SK-N-SH treated with all-trans-retinoic acid at 6 μM for 48 hours (cell line): Measurements from ENCODE around the gene H3-3A.

ENCODE experiments used
- ATAC-seq: fragments of 200-7000 bp; cut with Tn5 transposase; 3 replicates; pipeline ENCODE4 v1.9.1; 2020; ENCODE audit warnings: mild to moderate bottlenecking, moderate library complexity
- ARNTL ChIP-seq: fragments of 450-650 bp; formaldehyde crosslinking; IDR thresholded peaks from 2 replicates; pipeline ENCODE4 v1.5.0; 2020; ENCODE audit warnings: low read depth, mild to moderate bottlenecking, moderate library complexity, borderline replicate concordance
- CSDC2 ChIP-seq: fragments of 250-450 bp; sonication (Bioruptor Pico); IDR thresholded peaks from 2 replicates; pipeline ENCODE4 v1.5.0; 2020; ENCODE audit warnings: mild to moderate bottlenecking, moderate library complexity
- ESRRG ChIP-seq: fragments of 250-450 bp; sonication (Bioruptor Pico); IDR thresholded peaks from 2 replicates; pipeline ENCODE4 v1.6.1; 2021; ENCODE audit warnings: mild to moderate bottlenecking
- GLIS3 ChIP-seq: fragments of 250-450 bp; sonication (Bioruptor Pico); IDR thresholded peaks from 2 replicates; pipeline ENCODE4 v1.5.0; 2020; ENCODE audit warnings: mild to moderate bottlenecking, moderate library complexity
- ISL1 ChIP-seq: fragments of 250-450 bp; sonication (Bioruptor Pico); IDR thresholded peaks from 2 replicates; pipeline ENCODE4 v2.1.2; 2022; ENCODE audit warnings: mild to moderate bottlenecking, moderate library complexity
- OSR1 ChIP-seq: fragments of 250-450 bp; sonication (Bioruptor Pico); IDR thresholded peaks from 2 replicates; pipeline ENCODE4 v1.8.0; 2022; ENCODE audit warnings: moderate library complexity, mild to moderate bottlenecking, inconsistent platforms
- PPARA ChIP-seq: fragments of 250-450 bp; sonication (Bioruptor Pico); IDR thresholded peaks from 2 replicates; pipeline ENCODE4 v1.5.0; 2020; ENCODE audit warnings: mild to moderate bottlenecking, borderline replicate concordance
- RARB ChIP-seq: fragments of 250-450 bp; sonication (Bioruptor Pico); IDR thresholded peaks from 2 replicates; pipeline ENCODE4 v1.8.0; 2021; ENCODE audit warnings: mild to moderate bottlenecking, moderate library complexity
- SNAI2 ChIP-seq: fragments of 250-450 bp; sonication (Bioruptor Pico); IDR thresholded peaks from 2 replicates; pipeline ENCODE4 v1.5.0; 2020; ENCODE audit warnings: mild to moderate bottlenecking, moderate library complexity
- TCF4 ChIP-seq: fragments of 250-450 bp; sonication (Bioruptor Pico); IDR thresholded peaks from 2 replicates; pipeline ENCODE4 v1.8.0; 2021; ENCODE audit warnings: mild to moderate bottlenecking, moderate library complexity, borderline replicate concordance
- TOX ChIP-seq: fragments of 250-450 bp; sonication (Bioruptor Pico); IDR thresholded peaks from 2 replicates; pipeline ENCODE4 v1.8.0; 2021; ENCODE audit warnings: mild to moderate bottlenecking, moderate library complexity, borderline replicate concordance
- ZC3H10 ChIP-seq: fragments of 250-450 bp; sonication (Bioruptor Pico); IDR thresholded peaks from 2 replicates; pipeline ENCODE4 v1.5.1; 2021; ENCODE audit warnings: mild to moderate bottlenecking, moderate library complexity
- ZFP3 ChIP-seq: fragments of 250-450 bp; sonication (Bioruptor Pico); IDR thresholded peaks from 2 replicates; pipeline ENCODE4 v1.5.0; 2020; ENCODE audit warnings: mild to moderate bottlenecking, moderate library complexity
- ZFP30 ChIP-seq: fragments of 450-650 bp; formaldehyde crosslinking; IDR thresholded peaks from 2 replicates; pipeline ENCODE4 v1.5.0; 2022; ENCODE audit warnings: mild to moderate bottlenecking, moderate library complexity
- ZNF565 ChIP-seq: fragments of 450-650 bp; formaldehyde crosslinking; conservative IDR thresholded peaks from 2 replicates; pipeline ENCODE4 v1.5.0; 2020; ENCODE audit warnings: low read depth, mild to moderate bottlenecking, moderate library complexity
- ZNF70 ChIP-seq: fragments of 450-650 bp; formaldehyde crosslinking; IDR thresholded peaks from 2 replicates; pipeline ENCODE4 v1.5.0; 2020; ENCODE audit warnings: mild to moderate bottlenecking, moderate library complexity
- ZNF8 ChIP-seq: fragments of 450-650 bp; formaldehyde crosslinking; IDR thresholded peaks from 2 replicates; pipeline ENCODE4 v1.5.0; 2020; ENCODE audit warnings: mild to moderate bottlenecking, moderate library complexity
- TF ChIP-seq, protein P1 (sequence below): fragments of 250-450 bp; sonication (Bioruptor Pico); IDR thresholded peaks from 2 replicates; pipeline ENCODE4 v1.5.1; 2021; ENCODE audit warnings: mild to moderate bottlenecking, moderate library complexity
- TF ChIP-seq, protein P2 (sequence below): fragments of 250-450 bp; sonication (Bioruptor Pico); IDR thresholded peaks from 2 replicates; pipeline ENCODE4 v1.8.0; 2020; ENCODE audit warnings: mild to moderate bottlenecking, moderate library complexity, borderline replicate concordance
- TF ChIP-seq, protein P3 (sequence below): fragments of 250-450 bp; sonication (Bioruptor Pico); IDR thresholded peaks from 2 replicates; pipeline ENCODE4 v1.8.0; 2021; ENCODE audit warnings: low read depth, mild to moderate bottlenecking, moderate library complexity, borderline replicate concordance
- TF ChIP-seq, protein P4 (sequence below): fragments of 250-450 bp; sonication (Bioruptor Pico); IDR thresholded peaks from 2 replicates; pipeline ENCODE4 v1.5.1; 2020; ENCODE audit warnings: low read depth, mild to moderate bottlenecking, moderate library complexity

Gene H3-3A

GRCh38 chr1:226059709-226060108, 2.8 kb upstream of the H3-3A start:
- ATAC-seq: no peak
- TF ChIP-seq, protein P1, sequence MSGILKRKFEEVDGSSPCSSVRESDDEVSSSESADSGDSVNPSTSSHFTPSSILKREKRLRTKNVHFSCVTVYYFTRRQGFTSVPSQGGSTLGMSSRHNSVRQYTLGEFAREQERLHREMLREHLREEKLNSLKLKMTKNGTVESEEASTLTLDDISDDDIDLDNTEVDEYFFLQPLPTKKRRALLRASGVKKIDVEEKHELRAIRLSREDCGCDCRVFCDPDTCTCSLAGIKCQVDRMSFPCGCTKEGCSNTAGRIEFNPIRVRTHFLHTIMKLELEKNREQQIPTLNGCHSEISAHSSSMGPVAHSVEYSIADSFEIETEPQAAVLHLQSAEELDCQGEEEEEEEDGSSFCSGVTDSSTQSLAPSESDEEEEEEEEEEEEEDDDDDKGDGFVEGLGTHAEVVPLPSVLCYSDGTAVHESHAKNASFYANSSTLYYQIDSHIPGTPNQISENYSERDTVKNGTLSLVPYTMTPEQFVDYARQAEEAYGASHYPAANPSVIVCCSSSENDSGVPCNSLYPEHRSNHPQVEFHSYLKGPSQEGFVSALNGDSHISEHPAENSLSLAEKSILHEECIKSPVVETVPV (CRISPR knock-in tag): no peak

GRCh38 chr1:226060427-226060826, 2.1 kb upstream of the H3-3A start:
- no peak for ATAC-seq
- TF ChIP-seq OSR1: no peak
- TF ChIP-seq ZNF70 (CRISPR knock-in tag): no peak
- no peak for TF ChIP-seq ISL1 (CRISPR knock-in tag)
- no peak for TF ChIP-seq ARNTL
- no peak for TF ChIP-seq TOX (CRISPR knock-in tag)
- TF ChIP-seq TCF4 (CRISPR knock-in tag): no peak
- TF ChIP-seq PPARA (CRISPR knock-in tag): no peak
- TF ChIP-seq ZNF565: no peak
- TF ChIP-seq ESRRG: no peak
- TF ChIP-seq SNAI2 (CRISPR knock-in tag): no peak
- TF ChIP-seq ZFP3: no peak
- TF ChIP-seq, protein P2, sequence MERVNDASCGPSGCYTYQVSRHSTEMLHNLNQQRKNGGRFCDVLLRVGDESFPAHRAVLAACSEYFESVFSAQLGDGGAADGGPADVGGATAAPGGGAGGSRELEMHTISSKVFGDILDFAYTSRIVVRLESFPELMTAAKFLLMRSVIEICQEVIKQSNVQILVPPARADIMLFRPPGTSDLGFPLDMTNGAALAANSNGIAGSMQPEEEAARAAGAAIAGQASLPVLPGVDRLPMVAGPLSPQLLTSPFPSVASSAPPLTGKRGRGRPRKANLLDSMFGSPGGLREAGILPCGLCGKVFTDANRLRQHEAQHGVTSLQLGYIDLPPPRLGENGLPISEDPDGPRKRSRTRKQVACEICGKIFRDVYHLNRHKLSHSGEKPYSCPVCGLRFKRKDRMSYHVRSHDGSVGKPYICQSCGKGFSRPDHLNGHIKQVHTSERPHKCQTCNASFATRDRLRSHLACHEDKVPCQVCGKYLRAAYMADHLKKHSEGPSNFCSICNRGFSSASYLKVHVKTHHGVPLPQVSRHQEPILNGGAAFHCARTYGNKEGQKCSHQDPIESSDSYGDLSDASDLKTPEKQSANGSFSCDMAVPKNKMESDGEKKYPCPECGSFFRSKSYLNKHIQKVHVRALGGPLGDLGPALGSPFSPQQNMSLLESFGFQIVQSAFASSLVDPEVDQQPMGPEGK: no peak
- no peak for TF ChIP-seq RARB (CRISPR knock-in tag)
- TF ChIP-seq, protein P3, sequence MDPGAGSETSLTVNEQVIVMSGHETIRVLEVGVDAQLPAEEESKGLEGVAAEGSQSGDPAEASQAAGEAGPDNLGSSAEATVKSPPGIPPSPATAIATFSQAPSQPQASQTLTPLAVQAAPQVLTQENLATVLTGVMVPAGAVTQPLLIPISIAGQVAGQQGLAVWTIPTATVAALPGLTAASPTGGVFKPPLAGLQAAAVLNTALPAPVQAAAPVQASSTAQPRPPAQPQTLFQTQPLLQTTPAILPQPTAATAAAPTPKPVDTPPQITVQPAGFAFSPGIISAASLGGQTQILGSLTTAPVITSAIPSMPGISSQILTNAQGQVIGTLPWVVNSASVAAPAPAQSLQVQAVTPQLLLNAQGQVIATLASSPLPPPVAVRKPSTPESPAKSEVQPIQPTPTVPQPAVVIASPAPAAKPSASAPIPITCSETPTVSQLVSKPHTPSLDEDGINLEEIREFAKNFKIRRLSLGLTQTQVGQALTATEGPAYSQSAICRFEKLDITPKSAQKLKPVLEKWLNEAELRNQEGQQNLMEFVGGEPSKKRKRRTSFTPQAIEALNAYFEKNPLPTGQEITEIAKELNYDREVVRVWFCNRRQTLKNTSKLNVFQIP (CRISPR knock-in tag): no peak
- no peak for TF ChIP-seq CSDC2 (CRISPR knock-in tag)
- TF ChIP-seq ZFP30 (CRISPR knock-in tag): no peak
- no peak for TF ChIP-seq ZC3H10 (CRISPR knock-in tag)
- TF ChIP-seq, protein P4, sequence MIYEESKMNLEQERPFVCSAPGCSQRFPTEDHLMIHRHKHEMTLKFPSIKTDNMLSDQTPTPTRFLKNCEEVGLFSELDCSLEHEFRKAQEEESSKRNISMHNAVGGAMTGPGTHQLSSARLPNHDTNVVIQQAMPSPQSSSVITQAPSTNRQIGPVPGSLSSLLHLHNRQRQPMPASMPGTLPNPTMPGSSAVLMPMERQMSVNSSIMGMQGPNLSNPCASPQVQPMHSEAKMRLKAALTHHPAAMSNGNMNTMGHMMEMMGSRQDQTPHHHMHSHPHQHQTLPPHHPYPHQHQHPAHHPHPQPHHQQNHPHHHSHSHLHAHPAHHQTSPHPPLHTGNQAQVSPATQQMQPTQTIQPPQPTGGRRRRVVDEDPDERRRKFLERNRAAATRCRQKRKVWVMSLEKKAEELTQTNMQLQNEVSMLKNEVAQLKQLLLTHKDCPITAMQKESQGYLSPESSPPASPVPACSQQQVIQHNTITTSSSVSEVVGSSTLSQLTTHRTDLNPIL (CRISPR knock-in tag): no peak

DNA sequence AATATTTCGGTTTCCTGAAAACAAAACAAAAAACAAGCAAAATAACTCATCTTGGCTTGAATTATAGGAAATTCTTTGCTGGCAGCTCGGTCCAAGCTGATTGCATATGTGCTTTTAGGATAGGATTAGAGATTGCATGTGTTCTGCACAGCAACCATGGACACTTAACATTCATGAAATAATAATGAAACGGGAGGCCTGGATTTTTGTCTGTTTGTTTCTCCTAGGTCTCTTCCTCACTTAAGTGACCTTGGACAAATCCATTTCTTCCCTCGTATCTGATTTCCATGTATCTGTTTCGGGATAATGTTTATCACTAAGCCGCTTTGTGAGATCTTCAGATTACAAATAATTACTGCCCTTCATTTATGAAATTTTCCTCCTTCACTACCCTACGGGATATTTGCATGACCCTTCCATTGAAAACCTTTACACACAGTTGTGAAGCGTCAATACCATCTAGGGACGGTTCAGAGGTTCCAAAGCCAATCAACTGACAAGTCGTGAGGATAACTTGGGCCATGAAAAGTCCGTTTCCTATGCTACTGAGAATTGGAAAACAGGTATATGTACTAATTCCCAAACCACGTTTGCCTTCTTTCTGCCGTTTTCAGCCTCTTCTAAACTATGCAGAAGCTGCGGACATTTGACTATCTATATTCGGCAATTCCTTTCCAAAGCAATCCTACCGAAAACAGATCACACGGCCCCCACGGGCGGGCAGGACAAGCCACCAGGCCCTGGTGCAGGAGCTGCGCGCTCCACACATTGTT, 1.3 kb upstream of the H3-3A start:
- 0 out of 3 replicates have a peak, but pooled peaks have one; percentile 0 for ATAC-seq

More for the DNA sequence above, 1.3 kb upstream of the H3-3A start:
- TF ChIP-seq RARB (CRISPR knock-in tag) (no peak), CSDC2 (CRISPR knock-in tag) (no peak), ZFP30 (CRISPR knock-in tag) (no peak), GLIS3 (CRISPR knock-in tag) (no peak), SNAI2 (CRISPR knock-in tag) (no peak), ZNF8 (CRISPR knock-in tag) (no peak), ARNTL (no peak)
- TF ChIP-seq, protein P2: no peak
